Chondrocyte (in vitro differentiated cells): ENCODE measurements around the gene PTPRE. TPM values are rescaled to one million over a fixed set of nuclear protein-coding genes. Genes with fewer than 3 reads are reported as not detected.

Source experiments
- DNase-seq: peaks from one replicate; pipeline ENCODE4 v3.0.0; 2021; ENCODE audit warnings: mixed read lengths, low spot score
- H3K27ac Mint-ChIP-seq: one replicate; pipeline ENCODE4 v1.8.0; 2021; ENCODE audit warnings: mild to moderate bottlenecking, moderate library complexity, mixed read lengths; ENCODE audit not compliant: unreplicated experiment
- H3K27me3 Mint-ChIP-seq: 2 replicates; pipeline ENCODE4 v1.8.0; 2021; ENCODE audit warnings: low read depth, mixed read lengths
- H3K36me3 Mint-ChIP-seq: 2 replicates; pipeline ENCODE4 v1.8.0; 2021; ENCODE audit warnings: low read depth, mixed read lengths
- H3K4me1 Mint-ChIP-seq: 2 replicates; pipeline ENCODE4 v1.8.0; 2021; ENCODE audit warnings: low read depth, mild to moderate bottlenecking, mixed read lengths
- H3K4me3 Mint-ChIP-seq: one replicate; pipeline ENCODE4 v1.8.0; 2021; ENCODE audit warnings: mild to moderate bottlenecking, moderate library complexity, mixed read lengths; ENCODE audit not compliant: unreplicated experiment
- H3K9me3 Mint-ChIP-seq: 2 replicates; pipeline ENCODE4 v1.8.0; 2021; ENCODE audit warnings: low read depth, mixed read lengths
- CTCF ChIP-seq: fragments of 200-600 bp; sonication (generic); IDR thresholded peaks from 2 replicates; pipeline ENCODE4 v1.5.0; 2021; ENCODE audit warnings: antibody characterized with exemption, mild to moderate bottlenecking, moderate library complexity
- total RNA-seq: library from RNA; stranded (reverse); gene quantifications from 3 replicates; pipeline ENCODE4 v1.2.1, GENCODE V29; 2021

Gene PTPRE
- total RNA-seq, 1 donor from 2014 or later = 6.2 TPM

GRCh38 chr10:127976701-127977356, 69.9 kb downstream of the PTPRE start:
- Mint-ChIP-seq H3K4me3 (no peak overlapping the region), H3K36me3 (peaks cover 1% of the 10 kb centered on the region), H3K27me3 (no peaks in the 10 kb centered on the region), H3K27ac (peak overlapping the region; percentile 86), H3K4me1 (peaks cover 25% of the 10 kb centered on the region), H3K9me3 (peaks cover 3% of the 10 kb centered on the region)
- no peak for DNase-seq
- TF ChIP-seq CTCF = no peak

- H3K27ac Mint-ChIP-seq = peak overlapping the region; percentile 86
- peak overlapping the region; percentile 49 for H3K4me3 Mint-ChIP-seq
- TF ChIP-seq CTCF = no peak
- H3K4me1 Mint-ChIP-seq = peaks cover 25% of the 10 kb centered on the region
- no peak for DNase-seq
- H3K27me3 Mint-ChIP-seq = no peaks in the 10 kb centered on the region
- H3K9me3 Mint-ChIP-seq = peaks cover 3% of the 10 kb centered on the region
- H3K36me3 Mint-ChIP-seq = peaks cover 1% of the 10 kb centered on the region
Observed at GRCh38 chr10:127977357-127978009, 70.6 kb downstream of the PTPRE start.

- Mint-ChIP-seq H3K4me1 (peaks cover 25% of the 10 kb centered on the region), H3K9me3 (peaks cover 3% of the 10 kb centered on the region), H3K27me3 (no peaks in the 10 kb centered on the region), H3K27ac (peak overlapping the region; percentile 86), H3K4me3 (no peak overlapping the region), H3K36me3 (peaks cover 1% of the 10 kb centered on the region)
- no peak for DNase-seq
- no peak for TF ChIP-seq CTCF
Observed at GRCh38 chr10:127978481-127978880, 71.6 kb downstream of the PTPRE start.

- peaks cover 1% of the 10 kb centered on the region for H3K36me3 Mint-ChIP-seq
- no peak overlapping the region for H3K27ac Mint-ChIP-seq
- DNase-seq = no peak
- H3K4me1 Mint-ChIP-seq = peaks cover 25% of the 10 kb centered on the region
- H3K27me3 Mint-ChIP-seq = no peaks in the 10 kb centered on the region
- TF ChIP-seq CTCF = no peak
- no peak overlapping the region for H3K4me3 Mint-ChIP-seq
- peaks cover 3% of the 10 kb centered on the region for H3K9me3 Mint-ChIP-seq
Observed at GRCh38 chr10:127979045-127979444, 72.1 kb downstream of the PTPRE start.

- DNase-seq = no peak
- peaks cover 3% of the 10 kb centered on the region for H3K9me3 Mint-ChIP-seq
- no peak overlapping the region for H3K27ac Mint-ChIP-seq
- no peak overlapping the region for H3K4me3 Mint-ChIP-seq
- H3K4me1 Mint-ChIP-seq = peaks cover 25% of the 10 kb centered on the region
- peaks cover 1% of the 10 kb centered on the region for H3K36me3 Mint-ChIP-seq
- H3K27me3 Mint-ChIP-seq = no peaks in the 10 kb centered on the region
- TF ChIP-seq CTCF = no peak
Observed at GRCh38 chr10:127979566-127979965, 72.7 kb downstream of the PTPRE start.
